HG02623 (cell line): ENCODE measurements around the gene SLC1A3.

ENCODE experiments used
- ATAC-seq: cut with Tn5 transposase; IDR thresholded peaks from one replicate; pipeline ENCODE4 v1.9.1; 2021; ENCODE audit warnings: moderate library complexity; ENCODE audit not compliant: unreplicated experiment

The SLC1A3 gene

GRCh38 chr5:36712706-36713105, 106.3 kb downstream of the SLC1A3 start:
- ATAC-seq = no peak

DNA sequence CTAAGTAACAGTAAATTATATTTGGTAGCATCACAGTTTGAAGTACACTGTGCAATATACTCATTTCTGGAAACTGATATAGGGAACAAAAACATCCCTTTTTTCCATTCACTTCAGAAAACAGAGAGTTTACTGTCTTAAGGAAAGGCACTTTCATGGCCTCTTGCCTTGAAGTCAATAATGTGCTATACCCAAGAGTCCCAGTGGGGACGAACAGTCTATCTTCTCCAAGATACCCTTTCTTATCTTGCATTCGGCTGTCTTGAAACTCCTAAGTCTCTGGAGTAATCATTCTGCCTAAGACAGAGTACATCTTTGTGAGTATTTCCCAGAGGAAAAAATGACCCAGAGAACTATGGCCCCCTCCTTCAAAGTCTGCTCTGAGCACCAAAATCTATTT, 107.1 kb downstream of the SLC1A3 start:
- ATAC-seq = no peak

DNA sequence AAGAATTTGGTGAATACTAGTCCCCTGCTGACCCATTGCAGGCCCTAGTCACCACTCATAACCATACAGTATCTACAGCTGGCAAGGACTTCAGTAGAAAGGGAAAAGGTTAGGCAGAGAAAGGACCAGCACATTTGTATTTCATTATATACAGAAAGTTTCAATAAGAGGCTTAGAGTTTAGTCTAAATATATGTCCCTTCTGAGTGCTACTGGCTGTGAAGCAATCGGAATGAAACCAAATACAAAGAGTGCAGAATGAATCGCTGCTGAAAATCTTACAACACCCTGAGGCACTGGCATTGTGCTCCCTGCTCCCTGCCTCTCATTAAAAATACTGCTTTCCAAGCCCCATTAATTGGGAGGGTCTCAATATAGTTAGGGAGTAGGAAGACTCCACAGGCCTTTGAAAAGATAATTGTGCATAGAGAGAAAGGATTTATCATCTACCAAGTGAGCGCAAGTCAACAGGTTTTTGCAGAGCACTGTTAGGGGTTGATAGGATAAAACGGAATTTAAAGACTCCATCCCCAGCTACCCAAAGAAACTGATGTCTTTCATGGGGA, 110.8 kb downstream of the SLC1A3 start:
- ATAC-seq = no peak

GRCh38 chr5:36719282-36719681, 112.9 kb downstream of the SLC1A3 start:
- ATAC-seq = no peak

DNA sequence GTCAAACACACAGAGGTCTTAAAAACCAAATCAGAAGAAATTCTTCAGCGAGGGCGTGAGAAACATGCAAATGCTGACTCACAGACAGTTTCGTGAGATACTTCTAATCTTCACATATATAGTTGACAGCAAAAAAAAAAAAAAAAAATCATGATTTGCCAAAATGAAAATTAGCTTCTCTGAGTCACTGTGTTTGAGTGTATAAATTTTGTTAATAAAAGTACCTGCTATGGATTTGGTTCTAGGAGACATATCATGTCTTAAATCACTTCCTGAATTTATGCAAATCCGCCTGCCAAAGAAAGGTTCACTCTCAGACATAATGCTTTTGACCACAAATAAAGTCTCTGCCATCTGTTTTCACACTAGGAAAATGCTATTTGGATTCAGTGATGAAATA, 114.3 kb downstream of the SLC1A3 start:
- no peak for ATAC-seq

DNA sequence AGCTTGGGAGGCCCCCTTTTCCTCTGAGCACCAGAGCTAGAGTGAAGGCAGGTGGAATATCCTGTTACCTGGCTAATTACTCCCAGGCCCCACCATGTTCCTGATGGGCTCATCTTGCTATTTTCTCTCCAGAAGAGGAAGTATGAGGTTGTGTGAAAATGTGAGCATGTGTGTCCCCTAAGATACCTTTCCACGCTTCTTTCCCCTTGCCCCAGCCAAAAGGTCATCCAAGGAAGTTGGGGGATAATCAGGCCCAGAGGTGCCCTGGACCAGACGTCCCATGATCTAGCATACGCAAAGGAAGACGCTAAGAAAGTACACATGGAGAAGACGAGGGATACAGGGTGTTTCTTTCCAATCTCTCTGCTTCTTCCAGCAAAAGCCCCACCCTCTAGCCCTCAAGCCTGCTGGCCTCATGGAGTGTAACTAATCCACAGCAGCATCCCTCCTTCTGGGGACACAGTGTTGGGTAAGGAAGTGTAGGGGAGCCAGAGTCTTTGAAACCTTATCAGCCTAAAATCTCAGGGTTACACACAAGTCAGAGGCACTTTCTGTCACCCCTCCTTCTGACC, 115.3 kb downstream of the SLC1A3 start:
- ATAC-seq = no peak

GRCh38 chr5:36722900-36723299, 116.5 kb downstream of the SLC1A3 start:
- no peak for ATAC-seq

DNA sequence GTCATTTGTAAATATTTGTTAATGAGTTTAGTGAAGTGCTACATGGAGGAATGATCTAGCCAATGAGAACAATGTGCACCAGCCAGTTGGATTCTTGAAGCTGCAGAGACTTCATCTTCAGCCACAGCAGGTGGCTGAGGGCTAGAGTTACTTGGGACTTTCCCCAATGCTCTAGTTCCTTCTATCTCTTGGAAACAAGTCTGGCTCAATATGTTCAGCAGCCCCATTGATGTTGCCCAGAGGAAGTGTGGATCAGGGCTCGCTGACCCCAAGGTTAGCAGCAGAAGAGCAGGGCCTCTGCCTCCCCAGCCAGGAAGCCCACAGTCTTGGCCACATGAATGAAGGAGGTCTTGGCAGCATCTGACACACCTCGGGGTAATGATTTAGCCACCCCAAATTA, 117.5 kb downstream of the SLC1A3 start:
- peak; percentile 47 for ATAC-seq

DNA sequence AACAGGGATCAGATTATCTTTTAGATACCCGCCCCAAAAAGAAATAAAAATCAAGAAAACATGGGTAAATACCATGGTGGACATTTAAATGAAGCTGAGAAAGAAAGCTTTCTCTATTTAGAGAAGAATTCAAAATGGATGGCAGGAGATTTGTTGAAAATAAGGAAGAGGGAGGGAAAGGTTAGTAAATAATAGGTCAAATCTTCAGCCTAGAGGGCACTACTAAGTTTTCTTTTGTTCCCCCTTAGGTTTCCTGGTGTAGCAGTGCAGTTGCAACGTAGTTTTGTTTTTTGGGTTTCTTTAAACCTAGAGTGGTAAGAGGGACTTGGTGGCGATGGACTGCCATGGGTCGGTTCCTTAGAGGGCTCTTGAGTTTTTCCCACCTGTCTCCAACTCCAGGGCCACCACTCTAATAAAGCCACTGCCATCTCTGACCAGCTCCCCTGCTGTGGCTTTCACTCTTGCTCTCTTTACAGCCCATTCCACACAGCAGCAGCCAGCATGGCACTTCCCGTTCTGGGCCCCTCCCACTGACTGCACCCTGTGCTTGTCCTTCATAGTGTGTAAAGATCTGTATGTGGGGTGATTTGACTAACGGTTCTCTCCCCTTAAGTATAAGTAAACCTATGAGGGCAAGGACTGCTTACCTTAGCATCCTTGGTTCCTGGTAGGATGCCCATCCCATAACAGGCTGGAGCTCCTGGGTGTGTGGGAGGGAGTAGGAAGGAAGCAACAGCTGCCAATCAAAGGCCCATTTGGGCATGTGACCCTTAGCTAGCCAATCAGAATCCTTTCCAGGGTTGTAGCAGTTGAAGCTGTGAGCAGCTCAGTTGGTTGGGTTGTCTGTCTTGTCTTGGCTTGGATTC, 118.3 kb downstream of the SLC1A3 start:
- ATAC-seq = peak; percentile 72

DNA sequence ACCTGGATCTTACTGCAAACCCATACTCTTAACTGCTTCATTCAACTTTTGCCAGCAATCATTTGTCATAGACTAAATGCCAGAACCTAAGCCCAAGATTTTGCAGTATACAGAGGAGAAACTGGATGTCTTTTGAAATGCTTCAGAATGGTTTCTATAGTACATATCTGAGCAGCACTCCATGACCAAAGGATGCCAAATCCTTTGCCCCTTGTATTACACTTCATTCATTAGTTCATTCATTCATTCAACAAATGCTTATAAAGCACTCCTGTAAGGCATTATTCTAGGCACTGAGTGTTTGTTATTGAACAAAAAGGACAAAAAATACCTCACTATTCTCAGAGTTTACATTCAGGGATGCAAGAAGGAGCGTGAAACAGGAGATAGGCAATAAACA, 119.9 kb downstream of the SLC1A3 start:
- no peak for ATAC-seq

DNA sequence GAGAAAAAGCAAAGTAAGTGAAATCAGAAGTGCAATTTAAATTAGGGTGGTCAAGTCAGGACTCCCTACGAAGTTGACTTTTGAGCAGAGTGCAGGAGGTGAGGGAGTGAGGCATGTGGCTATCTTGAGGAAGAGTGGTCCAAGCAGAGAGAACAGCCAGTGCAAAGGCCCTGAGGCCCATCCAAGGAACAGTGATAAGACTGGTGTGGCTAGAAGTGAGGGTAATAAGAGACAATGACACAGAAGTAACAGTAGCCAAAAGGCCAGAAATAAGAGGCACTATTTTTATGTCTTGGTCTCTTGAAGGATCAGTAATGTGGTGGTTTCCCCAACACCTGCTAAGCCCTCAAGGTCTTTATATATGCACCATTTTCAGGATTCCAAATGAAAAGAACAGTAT, 120.4 kb downstream of the SLC1A3 start:
- no peak for ATAC-seq

GRCh38 chr5:36728697-36729543, 122.5 kb downstream of the SLC1A3 start:
- no peak for ATAC-seq

DNA sequence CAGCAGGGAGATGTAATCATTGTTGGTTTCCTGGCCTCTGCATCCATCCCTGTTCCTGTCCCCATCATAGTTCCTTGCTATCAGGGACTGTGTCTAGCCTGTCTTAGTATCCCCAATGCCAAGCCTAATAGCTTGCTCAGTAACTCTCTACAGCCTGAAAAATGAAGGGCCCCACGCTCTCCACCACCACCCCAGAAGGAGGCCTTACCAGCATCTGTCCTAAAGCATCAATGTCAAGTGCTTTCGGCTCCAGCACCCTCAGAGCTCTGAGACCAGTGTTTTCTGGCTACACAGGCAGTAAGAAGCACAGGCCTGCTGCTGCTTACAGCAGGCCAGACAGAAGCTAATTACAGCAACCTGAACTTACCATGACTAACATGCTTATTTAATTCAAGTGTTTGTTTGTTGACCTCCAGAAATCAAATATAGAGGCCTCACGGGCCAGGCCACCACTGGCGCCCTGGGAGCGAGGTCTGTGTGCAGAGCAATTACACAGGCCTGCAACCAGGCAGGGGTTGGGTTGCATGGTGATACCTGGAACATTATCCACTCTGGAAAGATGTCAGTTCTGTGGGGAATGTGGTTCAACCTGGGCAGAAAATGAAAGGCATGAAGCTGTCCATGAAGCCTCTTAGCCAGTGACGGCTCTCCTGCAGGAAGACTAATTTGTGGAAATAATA, 124.3 kb downstream of the SLC1A3 start:
- ATAC-seq = no peak

DNA sequence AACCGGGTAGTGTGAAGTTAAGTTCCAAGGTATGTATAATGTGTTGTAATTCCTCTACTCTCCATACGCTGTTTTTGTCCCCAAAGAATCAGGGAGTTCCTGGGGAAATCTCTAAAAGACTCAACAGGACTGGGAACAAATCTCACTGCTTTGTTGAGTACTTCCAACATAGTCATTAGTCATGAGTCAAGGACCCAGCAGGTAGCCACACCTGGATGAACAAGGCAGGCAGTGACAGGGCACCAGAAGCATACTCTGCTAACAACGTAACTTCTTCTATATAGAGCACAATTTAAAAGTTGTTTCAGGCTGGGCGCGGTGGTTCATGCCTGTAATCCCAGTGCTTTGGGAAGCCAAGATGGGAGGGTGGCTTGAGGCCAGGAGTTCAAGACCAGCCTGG, 126.8 kb downstream of the SLC1A3 start:
- ATAC-seq = no peak

GRCh38 chr5:36734422-36734821, 128.0 kb downstream of the SLC1A3 start:
- no peak for ATAC-seq

- ATAC-seq = no peak
Measured at GRCh38 chr5:36735891-36736290, 129.5 kb downstream of the SLC1A3 start.
